KMS-11 (cell line): Measurements from ENCODE around the gene FRMD8.
"Not testable (repeated sequence)": the region's sequence is repeated elsewhere in the genome, so short reads cannot be mapped to it uniquely, and the experiment has no call there.

ENCODE experiments used
- H2AFZ ChIP-seq: fragments of 200-600 bp; sonication (generic); 2 replicates; pipeline ENCODE4 v1.6.1; 2016; ENCODE audit warnings: antibody characterized with exemption, mixed run types, low read depth
- H3K27ac ChIP-seq: fragments of 200-600 bp; sonication (generic); 2 replicates; pipeline ENCODE4 v1.6.1; 2016; ENCODE audit warnings: mild to moderate bottlenecking, mixed run types
- H3K27me3 ChIP-seq: fragments of 200-600 bp; sonication (generic); 2 replicates; pipeline ENCODE4 v1.6.1; 2017; ENCODE audit warnings: mild to moderate bottlenecking, low read depth, mixed run types, moderate library complexity; ENCODE audit not compliant: insufficient read depth
- H3K36me3 ChIP-seq: fragments of 200-600 bp; sonication (generic); 2 replicates; pipeline ENCODE4 v1.6.1; 2017; ENCODE audit warnings: mild to moderate bottlenecking, mixed run types; ENCODE audit not compliant: insufficient read depth
- H3K4me1 ChIP-seq: fragments of 200-600 bp; sonication (generic); 2 replicates; pipeline ENCODE4 v1.6.1; 2016; ENCODE audit warnings: mild to moderate bottlenecking, low read depth, mixed run types; ENCODE audit not compliant: poor library complexity, severe bottlenecking
- H3K4me2 ChIP-seq: fragments of 200-600 bp; sonication (generic); 2 replicates; pipeline ENCODE4 v1.7.0; 2016; ENCODE audit warnings: mild to moderate bottlenecking, mixed run types
- H3K4me3 ChIP-seq: fragments of 200-600 bp; sonication (generic); IDR thresholded peaks from 2 replicates; pipeline ENCODE4 v1.6.1; 2017; ENCODE audit warnings: low read depth, low read length, mixed read lengths; ENCODE audit not compliant: insufficient read depth
- H3K79me2 ChIP-seq: fragments of 200-600 bp; sonication (generic); 2 replicates; pipeline ENCODE4 v1.6.1; 2016; ENCODE audit warnings: low read depth, mixed run types; ENCODE audit not compliant: insufficient read depth
- H3K9ac ChIP-seq: fragments of 200-600 bp; sonication (generic); 2 replicates; pipeline ENCODE4 v1.6.1; 2016; ENCODE audit warnings: mild to moderate bottlenecking, mixed run types
- H4K20me1 ChIP-seq: fragments of 200-600 bp; sonication (generic); 2 replicates; pipeline ENCODE4 v1.6.1; 2016; ENCODE audit warnings: mild to moderate bottlenecking, mixed run types; ENCODE audit not compliant: insufficient read depth
- TF ChIP-seq, protein P1 (sequence below): fragments of 200-600 bp; sonication (generic); conservative IDR thresholded peaks from 2 replicates; pipeline ENCODE4 v1.6.1; 2017; ENCODE audit warnings: low read depth, mild to moderate bottlenecking, antibody characterized with exemption, low read length, moderate library complexity, mixed read lengths

Gene FRMD8

DNA sequence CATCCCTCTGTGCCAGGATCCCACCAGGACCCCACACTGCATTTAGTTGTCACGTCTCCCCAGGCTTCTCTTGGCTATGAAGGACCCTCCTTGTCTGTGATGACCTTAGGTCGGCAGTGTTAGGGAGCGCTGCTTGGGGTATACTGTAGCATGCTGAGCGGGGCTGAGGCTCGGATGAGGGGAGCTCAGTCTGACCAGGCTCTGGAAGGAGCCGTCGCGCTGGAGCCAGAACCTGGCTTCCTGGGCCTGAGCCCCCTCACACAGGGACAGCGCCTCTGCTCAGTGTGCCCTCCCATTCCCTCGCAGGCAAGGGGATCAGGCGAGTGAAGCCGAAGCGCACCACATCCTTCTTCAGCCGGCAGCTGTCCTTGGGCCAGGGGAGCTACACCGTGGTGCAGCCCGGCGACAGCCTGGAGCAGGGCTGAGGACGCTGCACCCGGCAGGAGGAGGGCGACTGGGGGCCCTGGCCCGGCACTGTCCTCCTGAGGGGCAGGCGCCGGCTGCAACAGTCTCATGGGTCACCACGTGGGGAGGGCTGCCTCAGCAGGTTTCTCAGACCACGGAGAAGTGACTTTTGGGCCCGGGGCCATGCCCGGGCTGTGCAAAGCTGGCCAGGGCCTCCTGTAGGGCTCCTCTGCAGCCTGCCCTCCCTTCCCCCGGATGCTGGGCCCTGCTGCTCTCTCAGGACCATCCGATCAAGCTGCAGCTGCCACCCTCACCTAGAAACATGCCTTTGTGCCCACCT is 24.7 kb downstream of the FRMD8 start:
- Histone ChIP-seq H3K4me2 (no peak overlapping the region), H4K20me1 (no peaks in the 10 kb centered on the region), H3K36me3 (no peaks in the 10 kb centered on the region; the same call in 1 of the 2 replicates), H3K4me1 (peaks cover 8% of the 10 kb centered on the region), H3K9ac (no peak overlapping the region), H2AFZ (no peak overlapping the region), H3K4me3 (no peak overlapping the region), H3K79me2 (no peaks in the 10 kb centered on the region), H3K27me3 (no peaks in the 10 kb centered on the region), H3K27ac (no peak overlapping the region)
- TF ChIP-seq, protein P1, sequence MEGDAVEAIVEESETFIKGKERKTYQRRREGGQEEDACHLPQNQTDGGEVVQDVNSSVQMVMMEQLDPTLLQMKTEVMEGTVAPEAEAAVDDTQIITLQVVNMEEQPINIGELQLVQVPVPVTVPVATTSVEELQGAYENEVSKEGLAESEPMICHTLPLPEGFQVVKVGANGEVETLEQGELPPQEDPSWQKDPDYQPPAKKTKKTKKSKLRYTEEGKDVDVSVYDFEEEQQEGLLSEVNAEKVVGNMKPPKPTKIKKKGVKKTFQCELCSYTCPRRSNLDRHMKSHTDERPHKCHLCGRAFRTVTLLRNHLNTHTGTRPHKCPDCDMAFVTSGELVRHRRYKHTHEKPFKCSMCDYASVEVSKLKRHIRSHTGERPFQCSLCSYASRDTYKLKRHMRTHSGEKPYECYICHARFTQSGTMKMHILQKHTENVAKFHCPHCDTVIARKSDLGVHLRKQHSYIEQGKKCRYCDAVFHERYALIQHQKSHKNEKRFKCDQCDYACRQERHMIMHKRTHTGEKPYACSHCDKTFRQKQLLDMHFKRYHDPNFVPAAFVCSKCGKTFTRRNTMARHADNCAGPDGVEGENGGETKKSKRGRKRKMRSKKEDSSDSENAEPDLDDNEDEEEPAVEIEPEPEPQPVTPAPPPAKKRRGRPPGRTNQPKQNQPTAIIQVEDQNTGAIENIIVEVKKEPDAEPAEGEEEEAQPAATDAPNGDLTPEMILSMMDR = no peak

DNA sequence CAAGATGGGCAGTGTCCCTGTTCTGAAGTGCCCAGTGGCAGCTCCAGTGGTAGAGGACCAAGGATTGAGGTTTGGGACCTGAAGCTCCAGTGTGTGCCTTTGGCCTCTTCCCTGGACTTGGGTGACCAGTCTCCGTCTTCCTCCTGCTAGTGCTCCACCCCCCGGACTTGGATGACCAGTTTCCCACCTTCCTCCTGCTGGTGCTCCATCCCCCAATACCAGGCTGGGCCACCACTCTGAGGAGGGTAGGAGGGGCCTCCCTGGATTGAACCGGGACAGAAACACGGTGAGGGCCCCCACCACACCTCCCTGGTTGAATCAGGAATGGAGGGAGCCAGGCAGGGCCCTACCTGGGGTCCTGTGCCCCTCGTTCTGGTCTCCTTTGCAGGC is 25.2 kb downstream of the FRMD8 start:
- TF ChIP-seq, protein P1 = no peak
- H3K27me3 ChIP-seq = no peaks in the 10 kb centered on the region
- no peak overlapping the region for H3K4me3 ChIP-seq
- H3K79me2 ChIP-seq = peaks cover 3% of the 10 kb centered on the region; the same call in 1 of the 2 replicates
- no peak overlapping the region for H3K27ac ChIP-seq
- no peak overlapping the region for H3K9ac ChIP-seq
- H3K4me1 ChIP-seq = peaks cover 12% of the 10 kb centered on the region
- no peak overlapping the region for H2AFZ ChIP-seq
- H3K36me3 ChIP-seq = no peaks in the 10 kb centered on the region; the same call in 1 of the 2 replicates
- H3K4me2 ChIP-seq = no peak overlapping the region
- H4K20me1 ChIP-seq = no peaks in the 10 kb centered on the region

DNA sequence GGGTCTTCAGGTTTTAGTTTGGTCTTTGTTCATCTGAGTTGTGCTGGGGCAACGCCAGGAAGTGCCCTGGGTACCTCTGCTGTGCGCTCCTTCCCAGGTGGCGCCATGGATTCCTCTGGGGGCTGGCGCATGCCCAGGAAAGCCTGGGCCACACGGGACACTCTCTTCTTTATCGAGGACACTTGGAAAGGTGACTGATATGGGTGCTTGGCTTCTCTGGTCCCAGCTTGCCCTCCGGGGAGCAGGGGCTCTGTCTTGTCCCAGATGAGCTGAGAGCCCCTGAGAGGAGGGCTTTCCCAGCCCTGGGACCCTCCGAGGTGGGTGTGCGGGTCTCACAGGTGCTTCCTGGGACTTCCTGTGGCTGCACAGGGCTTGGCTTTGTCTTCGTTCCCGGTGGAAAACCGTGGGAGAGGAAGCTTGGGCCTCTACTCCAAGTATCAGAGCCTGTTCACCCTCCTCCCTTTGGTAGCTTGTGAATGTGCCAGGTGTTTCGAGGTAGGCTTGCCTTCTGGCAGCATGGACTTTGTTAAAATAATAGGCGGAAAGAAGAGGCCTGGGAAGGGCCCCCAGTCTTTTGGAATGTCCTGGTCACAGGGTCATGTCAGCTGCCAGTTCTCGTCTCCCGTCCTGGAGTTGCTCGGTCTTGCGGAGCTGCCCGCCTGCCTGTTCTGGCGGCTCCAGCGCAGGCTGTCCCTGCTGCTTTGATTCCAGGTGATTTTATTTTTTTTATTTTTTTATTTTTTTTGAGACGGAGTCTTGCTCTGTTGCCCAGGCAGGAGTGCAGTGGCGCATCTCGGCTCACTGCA is 26.0 kb downstream of the FRMD8 start:
- Histone ChIP-seq H3K9ac (no peak overlapping the region), H3K27ac (no peak overlapping the region), H3K27me3 (no peaks in the 10 kb centered on the region), H4K20me1 (no peaks in the 10 kb centered on the region), H3K36me3 (no peaks in the 10 kb centered on the region; the same call in 1 of the 2 replicates), H3K4me2 (no peak overlapping the region), H3K4me3 (no peak overlapping the region), H2AFZ (no peak overlapping the region), H3K4me1 (peaks cover 20% of the 10 kb centered on the region), H3K79me2 (peaks cover 11% of the 10 kb centered on the region)
- TF ChIP-seq, protein P1 = no peak

DNA sequence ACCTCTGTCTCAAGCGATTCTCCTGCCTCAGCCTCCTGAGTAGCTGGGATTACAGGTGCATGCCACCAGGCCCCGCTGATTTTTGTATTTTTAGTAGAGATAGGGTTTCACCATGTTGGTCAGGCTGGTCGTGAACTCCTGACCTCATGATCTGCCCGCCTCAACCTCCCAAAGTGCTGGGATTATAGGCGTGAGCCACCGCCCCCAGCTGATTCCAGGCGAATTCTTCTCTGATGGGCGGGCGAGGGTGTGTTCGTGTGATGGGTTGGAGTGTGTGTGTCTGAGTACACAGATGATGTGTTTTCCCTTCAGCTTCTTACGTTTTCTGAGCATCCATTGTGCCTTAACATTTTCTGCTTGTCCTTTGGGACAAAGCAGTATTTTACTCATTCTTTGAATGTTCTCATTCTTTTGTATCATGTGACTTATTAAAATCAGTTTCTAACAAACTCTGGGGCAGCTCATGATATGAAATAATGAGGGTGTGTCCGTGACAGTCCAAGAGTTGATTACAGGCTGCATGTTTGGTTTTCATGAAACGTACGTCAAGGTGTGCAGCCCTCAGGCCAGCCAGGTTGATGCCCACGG is 26.7 kb downstream of the FRMD8 start:
- H4K20me1 ChIP-seq, H3K9ac ChIP-seq, H3K27ac ChIP-seq, H3K4me3 ChIP-seq, H3K27me3 ChIP-seq, H2AFZ ChIP-seq, H3K4me2 ChIP-seq, H3K36me3 ChIP-seq: not testable (repeated sequence)
- H3K79me2 ChIP-seq = peaks cover 17% of the 10 kb centered on the region
- peaks cover 26% of the 10 kb centered on the region for H3K4me1 ChIP-seq
